Neural cell (in vitro differentiated cells): ENCODE results near the gene DNM2. TPM values are rescaled to one million over a fixed set of nuclear protein-coding genes. Genes with fewer than 3 reads are reported as not detected.

ENCODE experiments used
- H2AFZ ChIP-seq: fragments of 200-600, 300-800 bp; sonication (generic), shearing (Covaris generic); 2 replicates; pipeline ENCODE4 v1.6.0; 2014; ENCODE audit warnings: low read depth, mild to moderate bottlenecking, antibody characterized with exemption, low read length, moderate library complexity
- H3F3A ChIP-seq: fragments of 200-600 bp; shearing (Covaris generic); 2 replicates; pipeline ENCODE4 v1.6.1; 2016; ENCODE audit warnings: mild to moderate bottlenecking, moderate library complexity, mixed read lengths, antibody characterized with exemption, low read length; ENCODE audit not compliant: insufficient read depth, poor library complexity, severe bottlenecking
- H3K27ac ChIP-seq: fragments of 200-600, 300-800 bp; sonication (generic), shearing (Covaris generic); 2 replicates; pipeline ENCODE4 v1.5.1; 2014; ENCODE audit warnings: mild to moderate bottlenecking, low read length, moderate library complexity
- H3K27me3 ChIP-seq: fragments of 300-800, 200-600 bp; sonication (generic), shearing (Covaris generic); 2 replicates; pipeline ENCODE4 v1.6.0; 2014; ENCODE audit warnings: mild to moderate bottlenecking, low read depth, low read length, moderate library complexity; ENCODE audit not compliant: insufficient read depth
- H3K36me3 ChIP-seq: fragments of 300-800, 200-600 bp; sonication (generic), shearing (Covaris generic); 2 replicates; pipeline ENCODE4 v1.5.1; 2014; ENCODE audit warnings: mild to moderate bottlenecking, antibody characterized with exemption, low read length, moderate library complexity; ENCODE audit not compliant: insufficient read depth
- H3K4me2 ChIP-seq: fragments of 300-800, 200-600 bp; sonication (generic), shearing (Covaris generic); 2 replicates; pipeline ENCODE4 v1.6.0; 2014; ENCODE audit warnings: mild to moderate bottlenecking, low read length
- H3K4me3 ChIP-seq: fragments of 300-800, 200-600 bp; sonication (generic), shearing (Covaris generic); 2 replicates; pipeline ENCODE4 v1.5.1; 2014; ENCODE audit warnings: mild to moderate bottlenecking, low read length, moderate library complexity
- H3K79me2 ChIP-seq: fragments of 200-600 bp; shearing (Covaris generic); replicated peaks from 2 replicates; pipeline ENCODE4 v1.6.0; 2014; ENCODE audit warnings: mild to moderate bottlenecking, low read length, moderate library complexity; ENCODE audit not compliant: insufficient read depth
- H3K9ac ChIP-seq: fragments of 300-800, 200-600 bp; sonication (generic), shearing (Covaris generic); 2 replicates; pipeline ENCODE4 v1.6.1; 2016; ENCODE audit warnings: mild to moderate bottlenecking, low read length, mixed read lengths
- H3K9me2 ChIP-seq: fragments of 200-600 bp; shearing (Covaris generic); 2 replicates; pipeline ENCODE4 v1.6.1; 2016; ENCODE audit warnings: mild to moderate bottlenecking, low read length, mixed read lengths; ENCODE audit not compliant: insufficient read depth
- H3K9me3 ChIP-seq: fragments of 200-600, 300-800 bp; sonication (generic), shearing (Covaris generic); 2 replicates; pipeline ENCODE4 v1.6.1; 2016; ENCODE audit warnings: mild to moderate bottlenecking, mixed run types, low read length, moderate library complexity, mixed read lengths
- H4K20me1 ChIP-seq: fragments of 200-600 bp; shearing (Covaris generic); 2 replicates; pipeline ENCODE4 v1.6.1; 2016; ENCODE audit warnings: mild to moderate bottlenecking, mixed run types; ENCODE audit not compliant: insufficient read depth
- CTCF ChIP-seq: fragments of 450-650 bp; IDR thresholded peaks from 2 replicates; pipeline ENCODE4 v1.5.1; 2014; ENCODE audit warnings: antibody characterized with exemption, mild to moderate bottlenecking, moderate library complexity; ENCODE audit not compliant: poor library complexity, severe bottlenecking
- EP300 ChIP-seq: fragments of 450-650 bp; conservative IDR thresholded peaks from 2 replicates; pipeline ENCODE4 v1.6.1; 2014; ENCODE audit warnings: antibody characterized with exemption, mild to moderate bottlenecking, moderate library complexity; ENCODE audit not compliant: poor library complexity, severe bottlenecking
- EZH2 ChIP-seq: fragments of 200-600, 300-800 bp; shearing (Covaris generic), sonication (generic); IDR thresholded peaks from 2 replicates; pipeline ENCODE4 v1.6.1; 2014; ENCODE audit warnings: antibody characterized with exemption, low read length, borderline replicate concordance, mild to moderate bottlenecking; ENCODE audit not compliant: insufficient read depth, poor library complexity, severe bottlenecking
- MXI1 ChIP-seq: fragments of 450-650 bp; conservative IDR thresholded peaks from 2 replicates; pipeline ENCODE4 v1.6.1; 2014; ENCODE audit warnings: antibody characterized with exemption, mild to moderate bottlenecking; ENCODE audit not compliant: poor library complexity, severe bottlenecking
- POLR2AphosphoS5 ChIP-seq: IDR thresholded peaks from 2 replicates; pipeline ENCODE4 v1.6.1; 2012
- RAD21 ChIP-seq: fragments of 450-650 bp; conservative IDR thresholded peaks from 2 replicates; pipeline ENCODE4 v1.6.1; 2014; ENCODE audit warnings: antibody characterized with exemption, mild to moderate bottlenecking, moderate library complexity
- REST ChIP-seq: IDR thresholded peaks from 2 replicates; pipeline ENCODE4 v1.6.1; 2012; ENCODE audit warnings: borderline replicate concordance
- SMC3 ChIP-seq: fragments of 450-650 bp; conservative IDR thresholded peaks from 2 replicates; pipeline ENCODE4 v1.6.1; 2014; ENCODE audit warnings: antibody characterized with exemption, mild to moderate bottlenecking, moderate library complexity; ENCODE audit not compliant: poor library complexity
- TAF1 ChIP-seq: IDR thresholded peaks from 2 replicates; pipeline ENCODE4 v1.6.1; 2012; ENCODE audit warnings: low read depth
- polyA plus RNA-seq: library from polyadenylated mRNA; depleted of rRNA; stranded (reverse); fragments of >200 nt; gene quantifications from 2 replicates; pipeline ENCODE4 v1.2.3, GENCODE V29; 2014

The DNM2 gene
- polyA plus RNA-seq, 1 donor from 2014 or later, result 31.4 TPM

GRCh38 chr19:10858204-10858828 is 140.4 kb downstream of the DNM2 start:
- Histone ChIP-seq H3K36me3 (no peaks in the 10 kb centered on the region), H3K9me3 (no peaks in the 10 kb centered on the region), H2AFZ (no peak overlapping the region), H3K27ac (no peak overlapping the region), H3K79me2 (no peaks in the 10 kb centered on the region), H3K9ac (no peak overlapping the region), H4K20me1 (no peaks in the 10 kb centered on the region), H3K9me2 (no peaks in the 10 kb centered on the region), H3K4me2 (no peak overlapping the region), H3F3A (no peaks in the 10 kb centered on the region), H3K27me3 (no peaks in the 10 kb centered on the region), H3K4me3 (no peak overlapping the region)
- peak; percentile 51 for TF ChIP-seq CTCF
- TF ChIP-seq EZH2, result no peak

GRCh38 chr19:10861103-10861651 is 143.3 kb downstream of the DNM2 start:
- Histone ChIP-seq H3F3A (no peaks in the 10 kb centered on the region), H3K4me3 (no peak overlapping the region)

More at GRCh38 chr19:10861103-10861651, 143.3 kb downstream of the DNM2 start:
- no peaks in the 10 kb centered on the region for H4K20me1 ChIP-seq
- no peaks in the 10 kb centered on the region for H3K9me3 ChIP-seq
- no peaks in the 10 kb centered on the region for H3K36me3 ChIP-seq
- TF ChIP-seq EP300, result no peak
- no peak for TF ChIP-seq EZH2
- TF ChIP-seq MXI1, result no peak
- TF ChIP-seq REST, result no peak
- no peak for TF ChIP-seq CTCF
- no peak for TF ChIP-seq RAD21
- no peak for TF ChIP-seq SMC3
- no peak for TF ChIP-seq POLR2AphosphoS5
- no peak for TF ChIP-seq TAF1
- no peaks in the 10 kb centered on the region for H3K79me2 ChIP-seq
- no peak overlapping the region for H3K27ac ChIP-seq
- no peak overlapping the region for H3K9ac ChIP-seq
- H3K9me2 ChIP-seq, result no peaks in the 10 kb centered on the region
- no peak overlapping the region for H2AFZ ChIP-seq
- H3K4me2 ChIP-seq, result no peak overlapping the region
- no peaks in the 10 kb centered on the region for H3K27me3 ChIP-seq
